Subcutaneous abdominal adipose tissue (tissue), 5 donors: Measurements from ENCODE around the gene RTCA.

Experiments
- H3K27ac ChIP-seq: one replicate; pipeline ENCODE4 v1.7.0; 2013; ENCODE audit warnings: low read depth, mild to moderate bottlenecking, inconsistent platforms, low read length, moderate library complexity
- H3K27me3 ChIP-seq, 5 donors: one replicate each; pipeline ENCODE4 v1.7.0; 2013; ENCODE audit warnings: low read length in 5 of 5, inconsistent platforms in 1 of 5; ENCODE audit not compliant: control insufficient read depth in 5 of 5, insufficient read depth in 4 of 5
- H3K36me3 ChIP-seq, 5 donors: one replicate each; pipeline ENCODE4 v1.7.0; 2013; ENCODE audit warnings: low read length in 5 of 5; ENCODE audit not compliant: control insufficient read depth in 5 of 5, insufficient read depth in 5 of 5
- H3K4me1 ChIP-seq, 5 donors: one replicate each; pipeline ENCODE4 v1.7.0; 2013; ENCODE audit warnings: low read length in 5 of 5, mild to moderate bottlenecking in 3 of 5, moderate library complexity in 1 of 5; ENCODE audit not compliant: control insufficient read depth in 5 of 5, insufficient read depth in 5 of 5
- H3K4me3 ChIP-seq, 5 donors: one replicate each; pipeline ENCODE4 v1.7.0; 2013; ENCODE audit warnings: low read length in 5 of 5, low read depth in 1 of 5
- H3K9ac ChIP-seq, 5 donors: one replicate each; pipeline ENCODE4 v1.7.0; 2013; ENCODE audit warnings: low read length in 5 of 5, mild to moderate bottlenecking in 4 of 5, moderate library complexity in 3 of 5
- H3K9me3 ChIP-seq, 5 donors: one replicate each; pipeline ENCODE4 v1.7.0; 2013; ENCODE audit warnings: low read length in 5 of 5; ENCODE audit not compliant: control insufficient read depth in 5 of 5
- donor health status: healthy.
- donor health status: healthy.
- donor health status: healthy.
- donor health status: healthy.
- donor health status: healthy.

RTCA gene

GRCh38 chr1:100300691-100301090, 34.7 kb downstream of the RTCA start:
- Histone ChIP-seq H3K9ac (no peak overlapping the region), H3K27ac (no peak overlapping the region), H3K4me3 (no peak overlapping the region), H3K9me3 (no peaks in the 10 kb centered on the region), H3K4me1 (no peaks in the 10 kb centered on the region), H3K27me3 (no peaks in the 10 kb centered on the region), H3K36me3 (no peaks in the 10 kb centered on the region)

DNA sequence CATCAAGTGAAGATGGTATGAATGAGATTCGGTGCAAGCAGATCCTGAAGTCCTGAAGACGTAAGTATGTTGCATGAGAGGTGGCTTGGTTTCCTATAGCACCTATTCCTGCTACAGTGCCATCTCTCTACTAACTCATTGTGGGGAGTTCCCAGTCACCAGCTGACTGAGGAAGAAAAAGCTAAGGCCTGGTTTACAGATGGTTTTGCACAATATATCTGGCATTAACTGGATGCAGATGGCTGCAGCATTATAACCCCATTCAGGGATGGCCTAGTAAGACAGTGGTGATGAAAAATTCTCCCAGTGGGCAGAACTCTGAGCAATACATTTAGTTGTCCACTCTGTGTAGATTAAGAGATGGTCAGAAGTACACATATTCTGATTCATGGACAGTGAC, 36.7 kb downstream of the RTCA start:
- Histone ChIP-seq H3K36me3 (no peaks in the 10 kb centered on the region), H3K4me3 (no peak overlapping the region), H3K9me3 (no peaks in the 10 kb centered on the region), H3K4me1 (no peaks in the 10 kb centered on the region), H3K9ac (no peak overlapping the region), H3K27me3 (no peaks in the 10 kb centered on the region), H3K27ac (no peak overlapping the region)

- Histone ChIP-seq H3K9me3 (no peaks in the 10 kb centered on the region), H3K4me1 (no peaks in the 10 kb centered on the region), H3K4me3 (no peak overlapping the region), H3K9ac (no peak overlapping the region), H3K27ac (no peak overlapping the region), H3K27me3 (no peaks in the 10 kb centered on the region), H3K36me3 (no peaks in the 10 kb centered on the region)
Measured at GRCh38 chr1:100304227-100304626, 38.2 kb downstream of the RTCA start.

DNA sequence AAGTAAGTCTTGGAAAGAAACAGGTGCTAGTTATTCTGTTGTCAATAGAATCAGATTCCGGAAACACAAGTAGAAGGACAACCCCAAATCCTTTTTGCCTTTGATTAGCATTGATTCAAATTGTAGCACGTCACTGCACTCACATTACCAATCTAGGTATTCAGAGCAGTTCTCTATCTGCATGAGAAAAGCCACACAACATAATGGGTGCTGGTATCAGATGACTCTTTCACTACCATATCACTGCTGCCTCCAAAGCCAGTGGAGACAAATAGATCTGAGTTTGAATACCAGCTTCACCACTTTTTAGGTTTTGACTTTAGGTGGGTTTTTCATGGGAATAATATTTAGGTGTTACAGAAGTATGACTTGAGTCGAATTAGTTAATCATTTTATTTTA, 38.9 kb downstream of the RTCA start:
- Histone ChIP-seq H3K36me3 (no peaks in the 10 kb centered on the region), H3K9ac (no peak overlapping the region), H3K27ac (no peak overlapping the region), H3K9me3 (no peaks in the 10 kb centered on the region), H3K4me3 (no peak overlapping the region), H3K27me3 (no peaks in the 10 kb centered on the region), H3K4me1 (no peaks in the 10 kb centered on the region)

- H3K4me3 ChIP-seq: no peak overlapping the region
- H3K27ac ChIP-seq: no peak overlapping the region
- no peaks in the 10 kb centered on the region for H3K36me3 ChIP-seq
- no peaks in the 10 kb centered on the region for H3K27me3 ChIP-seq
- H3K9ac ChIP-seq: no peak overlapping the region
- H3K4me1 ChIP-seq: no peaks in the 10 kb centered on the region
- H3K9me3 ChIP-seq: no peaks in the 10 kb centered on the region
Measured at GRCh38 chr1:100305954-100306353, 39.9 kb downstream of the RTCA start.

DNA sequence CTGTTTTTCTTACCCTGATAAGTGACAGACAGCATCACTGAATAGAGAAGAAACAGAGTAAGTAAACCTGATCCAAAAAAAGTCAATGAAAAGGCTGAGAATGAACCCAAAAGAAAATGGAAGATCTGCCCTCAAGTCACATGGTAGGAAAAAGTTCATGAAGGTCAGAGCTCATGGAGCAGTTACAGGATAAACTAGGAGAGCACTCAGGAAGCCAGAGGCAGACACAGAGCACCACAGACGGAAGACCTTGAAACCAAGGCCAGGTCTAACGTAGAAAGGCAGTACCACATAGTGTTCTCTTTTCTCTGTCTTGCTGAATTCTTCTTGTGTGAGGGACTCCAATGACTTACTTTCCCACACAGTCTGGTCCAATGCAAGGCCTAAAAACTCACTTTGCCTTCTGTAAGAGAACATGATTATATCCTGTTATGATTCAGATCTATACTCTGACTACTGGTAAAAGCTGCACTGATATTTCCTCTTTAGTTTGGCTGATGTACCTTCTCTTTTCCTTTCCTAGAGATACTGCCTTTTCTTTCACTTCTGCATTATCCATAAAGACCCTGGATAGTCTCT, 40.8 kb downstream of the RTCA start:
- Histone ChIP-seq H3K4me3 (no peak overlapping the region), H3K9ac (no peak overlapping the region), H3K27ac (no peak overlapping the region), H3K9me3 (no peaks in the 10 kb centered on the region), H3K27me3 (no peaks in the 10 kb centered on the region), H3K36me3 (no peaks in the 10 kb centered on the region), H3K4me1 (no peaks in the 10 kb centered on the region)

- H3K27me3 ChIP-seq: no peaks in the 10 kb centered on the region
- no peak overlapping the region for H3K9ac ChIP-seq
- H3K27ac ChIP-seq: no peak overlapping the region
- no peak overlapping the region for H3K4me3 ChIP-seq
- H3K36me3 ChIP-seq: no peaks in the 10 kb centered on the region
- no peaks in the 10 kb centered on the region for H3K9me3 ChIP-seq
- no peaks in the 10 kb centered on the region for H3K4me1 ChIP-seq
Measured at GRCh38 chr1:100308777-100309176, 42.8 kb downstream of the RTCA start.

DNA sequence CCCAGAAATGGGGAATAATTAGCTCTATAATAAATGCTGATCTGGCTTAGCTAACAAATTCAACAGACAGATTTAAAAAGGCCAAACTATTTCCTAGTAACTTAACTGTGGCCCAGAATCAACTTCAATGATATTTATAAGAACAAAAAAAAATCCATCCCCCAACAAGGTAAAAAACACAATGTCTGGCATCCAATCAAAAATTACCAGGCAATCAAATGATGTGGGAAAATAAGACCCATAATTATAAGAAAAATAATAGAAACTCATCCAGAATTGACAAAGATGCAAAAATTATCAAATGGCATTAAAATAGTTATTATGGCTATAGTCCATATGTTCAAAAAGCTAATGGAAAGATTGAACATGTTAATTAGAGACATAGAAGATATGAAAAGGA, 43.8 kb downstream of the RTCA start:
- Histone ChIP-seq H3K27ac (no peak overlapping the region), H3K9me3 (no peaks in the 10 kb centered on the region), H3K9ac (no peak overlapping the region), H3K27me3 (no peaks in the 10 kb centered on the region), H3K4me3 (no peak overlapping the region), H3K36me3 (no peaks in the 10 kb centered on the region), H3K4me1 (no peaks in the 10 kb centered on the region)

GRCh38 chr1:100313382-100313781, 47.4 kb downstream of the RTCA start:
- no peak overlapping the region for H3K27ac ChIP-seq
- no peaks in the 10 kb centered on the region for H3K27me3 ChIP-seq
- no peak overlapping the region for H3K9ac ChIP-seq
- H3K36me3 ChIP-seq: no peaks in the 10 kb centered on the region
- peaks cover 0 to 4% (median 0%) of the 10 kb centered on the region in 5 donors for H3K9me3 ChIP-seq
- H3K4me3 ChIP-seq: no peak overlapping the region
- H3K4me1 ChIP-seq: no peaks in the 10 kb centered on the region

GRCh38 chr1:100316622-100317021, 50.6 kb downstream of the RTCA start:
- Histone ChIP-seq H3K27ac (no peak overlapping the region), H3K27me3 (no peaks in the 10 kb centered on the region), H3K4me3 (no peak overlapping the region), H3K36me3 (no peaks in the 10 kb centered on the region), H3K9ac (no peak overlapping the region), H3K4me1 (no peaks in the 10 kb centered on the region), H3K9me3 (peaks cover 0 to 16% (median 6%) of the 10 kb centered on the region in 5 donors)
